Cardiac muscle cell (in vitro differentiated cells and primary cell): ENCODE data around the gene MXI1. TPM values are rescaled to one million over a fixed set of nuclear protein-coding genes. Genes with fewer than 3 reads are reported as not detected.

ENCODE experiments used
- DNase-seq, 2 donors: peaks; one replicate each; pipeline versions ENCODE4 v3.0.0 to v3.0.0-alpha.2; 2010 to 2017; ENCODE audit warnings: low read depth in 1 of 2, low spot score in 1 of 2
- H3K27ac ChIP-seq: fragments of 200-600 bp; sonication (generic); 2 replicates; pipeline ENCODE4 v1.5.1; 2016
- H3K27me3 ChIP-seq: fragments of 200-600 bp; sonication (generic); 2 replicates; pipeline ENCODE4 v1.6.0; 2016; ENCODE audit warnings: control low read depth
- H3K36me3 ChIP-seq: fragments of 200-600 bp; sonication (generic); 2 replicates; pipeline ENCODE4 v1.5.1; 2016; ENCODE audit warnings: control low read depth
- H3K4me1 ChIP-seq: fragments of 200-600 bp; sonication (generic); 2 replicates; pipeline ENCODE4 v1.8.1; 2017; ENCODE audit warnings: low read depth, mild to moderate bottlenecking, mixed run types
- H3K4me3 ChIP-seq: fragments of 200-600 bp; sonication (generic); 2 replicates; pipeline ENCODE4 v1.5.1; 2016; ENCODE audit warnings: mild to moderate bottlenecking
- H3K9me3 ChIP-seq: fragments of 200-600 bp; sonication (generic); 2 replicates; pipeline ENCODE4 v1.5.1; 2017; ENCODE audit warnings: low read depth, mild to moderate bottlenecking, control low read depth
- CTCF ChIP-seq: IDR thresholded peaks from 2 replicates; pipeline ENCODE4 v1.5.1; 2012; ENCODE audit warnings: low read depth, mild to moderate bottlenecking, low read length
- polyA plus RNA-seq: library from polyadenylated mRNA; unstranded; fragments of >200 nt; fragmentation: Nextera tagmentation; extraction: Ambion mirVana; gene quantifications from 2 replicates; pipeline ENCODE4 v1.2.1, GENCODE V29; 2016
- total RNA-seq: library from RNA; depleted of rRNA; stranded (reverse); fragments of >200 nt; gene quantifications from 2 replicates; pipeline ENCODE4 v1.2.3, GENCODE V29; 2016

MXI1 gene
- total RNA-seq (48.2 and 55.0 TPM in 2 replicates), polyA plus RNA-seq (68.4 and 69.8 TPM in 2 replicates)

- H3K4me1 ChIP-seq = peaks cover 9% of the 10 kb centered on the region
- H3K9me3 ChIP-seq = no peaks in the 10 kb centered on the region
- H3K27ac ChIP-seq = peak within 1 kb of the TSS; percentile 95
- H3K27me3 ChIP-seq = no peaks in the 10 kb centered on the region
- TF ChIP-seq CTCF = no peak
- H3K36me3 ChIP-seq = no peaks in the 10 kb centered on the region
- peak; percentile 80 to 86 for DNase-seq
- H3K4me3 ChIP-seq = peak within 1 kb of the TSS; percentile 67
These were observed at the start of gene MXI1 for GRCh38 chr10:110207011-110207804. Gene MXI1 (plus strand): TSS chr10:110207605. CDS start chr10:110207809, 204 bp downstream.

- H3K36me3 ChIP-seq = no peaks in the 10 kb centered on the region
- no peaks in the 10 kb centered on the region for H3K4me1 ChIP-seq
- H3K27ac ChIP-seq = no peak overlapping the region
- no peaks in the 10 kb centered on the region for H3K27me3 ChIP-seq
- no peak overlapping the region for H3K4me3 ChIP-seq
- no peak for TF ChIP-seq CTCF
- no peaks in the 10 kb centered on the region for H3K9me3 ChIP-seq
- no peak for DNase-seq
These were observed 49.1 kb upstream of the MXI1 start for GRCh38 chr10:110158051-110159005.

- no peaks in the 10 kb centered on the region for H3K9me3 ChIP-seq
- H3K27ac ChIP-seq = no peak overlapping the region
- H3K36me3 ChIP-seq = no peaks in the 10 kb centered on the region
- no peak for TF ChIP-seq CTCF
- no peak for DNase-seq
- H3K4me3 ChIP-seq = no peak overlapping the region
- peaks cover 3% of the 10 kb centered on the region for H3K4me1 ChIP-seq
- H3K27me3 ChIP-seq = no peaks in the 10 kb centered on the region
These were observed 47.3 kb upstream of the MXI1 start for GRCh38 chr10:110160081-110160480.

- Histone ChIP-seq H3K4me3 (no peak overlapping the region), H3K36me3 (no peaks in the 10 kb centered on the region), H3K27ac (no peak overlapping the region), H3K27me3 (no peaks in the 10 kb centered on the region), H3K4me1 (peaks cover 3% of the 10 kb centered on the region), H3K9me3 (no peaks in the 10 kb centered on the region)
- no peak for TF ChIP-seq CTCF
- no peak for DNase-seq
These were observed 46.9 kb upstream of the MXI1 start for GRCh38 chr10:110160522-110160921.

- no peaks in the 10 kb centered on the region for H3K27me3 ChIP-seq
- DNase-seq = no peak
These were observed 44.7 kb upstream of the MXI1 start for GRCh38 chr10:110162741-110163145.

More at GRCh38 chr10:110162741-110163145, 44.7 kb upstream of the MXI1 start:
- TF ChIP-seq CTCF = no peak
- Histone ChIP-seq H3K4me3 (no peak overlapping the region), H3K9me3 (no peaks in the 10 kb centered on the region), H3K27ac (no peak overlapping the region), H3K4me1 (peaks cover 3% of the 10 kb centered on the region), H3K36me3 (no peaks in the 10 kb centered on the region)
